GM19372 (cell line): ENCODE measurements around the gene SLC25A12.

Experiments used
- ATAC-seq: cut with Tn5 transposase; IDR thresholded peaks from one replicate; pipeline ENCODE4 v1.9.1; 2021; ENCODE audit warnings: mild to moderate bottlenecking, low read depth, moderate library complexity; ENCODE audit not compliant: unreplicated experiment

SLC25A12 gene

DNA sequence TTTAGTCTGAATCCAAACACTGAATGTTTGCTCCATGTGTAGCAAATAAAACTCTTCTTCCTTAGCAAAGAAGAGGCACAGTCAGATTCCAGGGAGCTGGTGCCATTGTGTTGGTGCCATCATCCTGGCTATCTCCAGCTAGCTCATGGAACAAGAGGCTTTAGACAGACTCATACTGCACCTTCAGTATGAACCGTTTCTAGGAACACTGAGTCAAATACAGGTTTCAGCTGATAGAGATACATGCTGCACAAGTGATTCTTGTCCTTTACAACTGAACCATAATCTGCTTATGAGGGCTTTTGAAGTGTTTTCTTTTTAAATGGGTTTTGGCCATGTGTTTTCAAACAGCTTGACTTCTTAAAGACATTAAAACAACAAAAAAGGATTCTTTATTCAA, 148.9 kb downstream of the SLC25A12 start:
- ATAC-seq = no peak

DNA sequence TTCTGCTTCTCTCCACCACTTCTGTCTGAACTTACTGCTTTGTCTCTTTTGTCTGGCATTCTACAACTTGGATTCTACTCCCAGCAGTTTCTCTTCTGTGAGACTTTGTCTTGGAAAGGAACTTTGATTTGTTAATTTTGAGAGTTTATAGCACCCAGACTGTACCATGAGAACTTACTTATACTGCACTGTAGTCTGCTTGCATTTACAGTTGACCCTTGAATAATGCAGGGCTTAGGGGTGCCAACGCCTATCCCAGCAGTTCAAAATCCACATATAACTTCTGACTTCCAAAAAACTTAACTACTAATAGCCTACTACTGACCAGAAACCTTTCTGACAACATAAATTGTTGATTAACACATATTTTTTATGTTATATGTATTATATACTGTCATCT, 151.3 kb downstream of the SLC25A12 start:
- no peak for ATAC-seq

DNA sequence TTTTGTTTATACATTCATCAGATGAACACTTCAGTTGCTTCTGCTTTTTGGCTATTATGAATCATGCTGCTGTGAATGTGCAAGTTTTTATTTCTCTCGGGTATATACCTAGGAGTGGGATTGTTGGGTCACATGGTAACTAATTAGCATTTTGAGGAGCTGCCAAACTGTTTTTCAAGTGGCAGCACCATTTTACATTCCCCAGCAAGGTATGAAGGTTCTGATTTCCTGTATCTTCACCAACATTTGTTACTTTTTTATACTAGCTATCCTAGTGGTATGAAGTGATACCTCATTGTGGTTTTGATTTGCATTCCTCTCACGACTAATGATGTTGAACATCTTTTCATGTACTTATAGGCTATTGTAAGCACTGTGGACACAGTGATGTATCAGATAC, 152.9 kb downstream of the SLC25A12 start:
- no peak for ATAC-seq

DNA sequence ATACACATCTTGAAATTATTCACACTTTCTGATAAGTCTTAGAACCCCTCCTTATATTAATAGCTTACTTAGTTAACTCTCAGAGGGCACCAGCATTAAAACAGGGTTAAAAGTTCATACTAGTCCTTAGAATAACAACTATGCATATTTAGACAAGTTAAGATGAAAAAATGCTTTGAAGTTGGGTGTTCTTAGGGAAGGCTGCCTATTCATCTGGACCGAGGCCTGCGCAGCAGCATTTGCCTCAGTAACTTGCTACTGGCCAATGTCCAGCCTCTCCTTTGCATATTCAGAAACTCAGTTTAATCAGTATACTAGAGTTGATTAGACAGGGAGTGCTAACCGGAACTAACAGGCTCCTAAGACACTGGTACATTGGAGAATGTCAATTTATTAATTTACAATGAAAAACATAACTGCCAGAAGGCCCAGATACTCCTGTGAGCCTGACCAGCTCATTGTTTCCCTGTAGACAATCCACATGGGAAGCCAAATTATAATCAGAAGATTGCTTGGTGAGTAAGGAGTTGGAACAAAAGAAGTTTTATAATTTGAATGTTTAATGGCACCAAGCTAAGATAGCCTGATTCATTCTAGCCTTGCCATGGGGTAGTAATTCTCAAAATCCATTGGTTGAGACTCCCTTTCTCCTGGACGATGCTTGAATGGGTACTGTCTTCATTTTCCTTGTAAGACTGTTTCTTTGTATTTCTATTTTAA, 157.9 kb downstream of the SLC25A12 start:
- no peak for ATAC-seq
